ENCODE measurements around the gene UBAC2. TPM values are rescaled to one million over a fixed set of nuclear protein-coding genes. Genes with fewer than 3 reads are reported as not detected.

The UBAC2 gene
- total and polyA plus RNA-seq, 10 donors: 49.3 to 82.1 (median 66.2) TPM

DNA sequence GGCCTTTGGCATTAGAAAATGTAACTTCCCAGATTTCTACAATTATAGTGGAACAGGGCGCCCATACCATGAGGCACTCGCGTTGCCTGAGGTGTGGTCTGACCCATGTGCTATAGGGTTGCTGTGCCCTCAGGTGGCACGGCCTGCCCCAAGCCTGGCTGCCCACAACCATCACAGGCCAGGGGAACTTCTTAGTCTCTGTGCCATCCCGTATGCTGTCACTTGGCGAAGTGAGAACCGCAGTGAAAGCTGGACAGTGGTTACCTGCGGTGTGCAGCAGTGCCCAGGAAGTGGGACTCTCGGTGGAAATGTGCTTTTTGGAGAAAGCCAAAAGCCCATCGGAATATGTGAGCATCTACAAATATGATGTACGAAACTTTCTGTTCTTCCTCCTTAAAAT, 194.8 kb downstream of the UBAC2 start:
- WGBS, 5 donors: 91 to 97% (median 94%) methylated on average over 8 to 11 of the region's 11 CpGs
- H3K4me3 ChIP-seq: no peak overlapping the region
- no peak for DNase-seq

GRCh38 chr13:99396446-99396845, 195.8 kb downstream of the UBAC2 start:
- DNase-seq: no peak
- 89 to 96% (median 92%) methylated on average over 7 of the region's 7 CpGs for WGBS, 5 donors

More for the DNA sequence above, 194.8 kb downstream of the UBAC2 start:
- no peak for TF ChIP-seq POLR2AphosphoS5 (IDR thresholded peaks at IDR 0.05)
- TF ChIP-seq, protein P1, sequence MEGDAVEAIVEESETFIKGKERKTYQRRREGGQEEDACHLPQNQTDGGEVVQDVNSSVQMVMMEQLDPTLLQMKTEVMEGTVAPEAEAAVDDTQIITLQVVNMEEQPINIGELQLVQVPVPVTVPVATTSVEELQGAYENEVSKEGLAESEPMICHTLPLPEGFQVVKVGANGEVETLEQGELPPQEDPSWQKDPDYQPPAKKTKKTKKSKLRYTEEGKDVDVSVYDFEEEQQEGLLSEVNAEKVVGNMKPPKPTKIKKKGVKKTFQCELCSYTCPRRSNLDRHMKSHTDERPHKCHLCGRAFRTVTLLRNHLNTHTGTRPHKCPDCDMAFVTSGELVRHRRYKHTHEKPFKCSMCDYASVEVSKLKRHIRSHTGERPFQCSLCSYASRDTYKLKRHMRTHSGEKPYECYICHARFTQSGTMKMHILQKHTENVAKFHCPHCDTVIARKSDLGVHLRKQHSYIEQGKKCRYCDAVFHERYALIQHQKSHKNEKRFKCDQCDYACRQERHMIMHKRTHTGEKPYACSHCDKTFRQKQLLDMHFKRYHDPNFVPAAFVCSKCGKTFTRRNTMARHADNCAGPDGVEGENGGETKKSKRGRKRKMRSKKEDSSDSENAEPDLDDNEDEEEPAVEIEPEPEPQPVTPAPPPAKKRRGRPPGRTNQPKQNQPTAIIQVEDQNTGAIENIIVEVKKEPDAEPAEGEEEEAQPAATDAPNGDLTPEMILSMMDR (IDR thresholded peaks at IDR 0.05 in 8 of 11, conservative IDR thresholded peaks at IDR 0.05 in 3 of 11): no peak
- TF ChIP-seq POLR2A (IDR thresholded peaks at IDR 0.05): no peak
- H3K36me3 ChIP-seq: no peaks in the 10 kb centered on the region
- H3K27ac ChIP-seq: no peak overlapping the region
- H3K27me3 ChIP-seq (replicated peaks in 1 of 7): no peaks in the 10 kb centered on the region
- peaks cover 0 to 17% (median 6%) of the 10 kb centered on the region in 6 donors for H3K4me1 ChIP-seq
- H3K9me3 ChIP-seq: no peaks in the 10 kb centered on the region
- intact Hi-C loops (cut with DNase I; ENCODE audit: low total_unique reads): no loop called here

DNA sequence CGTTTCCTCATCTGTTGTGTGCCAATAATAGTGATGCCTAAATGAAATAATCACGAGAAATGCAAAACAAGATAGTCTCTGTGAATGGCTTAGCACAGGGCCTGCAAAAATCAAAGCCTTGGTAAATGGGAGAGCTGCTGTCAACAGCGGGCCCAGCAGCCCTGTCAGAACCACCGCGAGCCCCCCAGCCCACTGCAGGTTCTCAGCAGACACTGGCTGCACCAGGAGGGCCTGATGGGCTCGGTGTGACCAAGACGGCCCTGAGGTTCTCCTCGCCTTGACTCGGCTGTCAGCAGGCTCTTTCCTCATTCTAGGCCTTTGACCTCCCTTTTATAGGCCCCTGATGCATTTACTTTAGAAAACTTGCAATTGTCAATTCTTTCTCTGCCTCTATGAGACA, 197.4 kb downstream of the UBAC2 start:
- DNase-seq: no peak
- H3K36me3 ChIP-seq: no peaks in the 10 kb centered on the region
- WGBS, 5 donors: 91 to 95% (median 92%) methylated on average over 9 of the region's 9 CpGs
- no peaks in the 10 kb centered on the region for H3K27me3 ChIP-seq (replicated peaks in 1 of 7)
- TF ChIP-seq POLR2AphosphoS5 (IDR thresholded peaks at IDR 0.05): no peak
- TF ChIP-seq, protein P1 (IDR thresholded peaks at IDR 0.05 in 8 of 11, conservative IDR thresholded peaks at IDR 0.05 in 3 of 11): no peak
- no peak for TF ChIP-seq POLR2A (IDR thresholded peaks at IDR 0.05)
- H3K4me1 ChIP-seq: peaks cover 0 to 6% (median 0%) of the 10 kb centered on the region in 6 donors
- H3K27ac ChIP-seq: no peak overlapping the region
- no peaks in the 10 kb centered on the region for H3K9me3 ChIP-seq
- intact Hi-C loops (cut with DNase I; ENCODE audit: low total_unique reads): no loop called here
- H3K4me3 ChIP-seq: no peak overlapping the region

More at GRCh38 chr13:99396446-99396845, 195.8 kb downstream of the UBAC2 start:
- Histone ChIP-seq H3K9me3 (no peaks in the 10 kb centered on the region), H3K27me3 (replicated peaks in 1 of 7) (no peaks in the 10 kb centered on the region), H3K27ac (no peak overlapping the region), H3K4me1 (peaks cover 0 to 17% (median 6%) of the 10 kb centered on the region in 6 donors), H3K4me3 (no peak overlapping the region), H3K36me3 (no peaks in the 10 kb centered on the region)
- TF ChIP-seq POLR2AphosphoS5 (IDR thresholded peaks at IDR 0.05) (no peak), POLR2A (IDR thresholded peaks at IDR 0.05) (no peak)
- TF ChIP-seq, protein P1 (IDR thresholded peaks at IDR 0.05 in 8 of 11, conservative IDR thresholded peaks at IDR 0.05 in 3 of 11): no peak
- intact Hi-C loops (cut with DNase I; ENCODE audit: low total_unique reads): no loop called here

DNA sequence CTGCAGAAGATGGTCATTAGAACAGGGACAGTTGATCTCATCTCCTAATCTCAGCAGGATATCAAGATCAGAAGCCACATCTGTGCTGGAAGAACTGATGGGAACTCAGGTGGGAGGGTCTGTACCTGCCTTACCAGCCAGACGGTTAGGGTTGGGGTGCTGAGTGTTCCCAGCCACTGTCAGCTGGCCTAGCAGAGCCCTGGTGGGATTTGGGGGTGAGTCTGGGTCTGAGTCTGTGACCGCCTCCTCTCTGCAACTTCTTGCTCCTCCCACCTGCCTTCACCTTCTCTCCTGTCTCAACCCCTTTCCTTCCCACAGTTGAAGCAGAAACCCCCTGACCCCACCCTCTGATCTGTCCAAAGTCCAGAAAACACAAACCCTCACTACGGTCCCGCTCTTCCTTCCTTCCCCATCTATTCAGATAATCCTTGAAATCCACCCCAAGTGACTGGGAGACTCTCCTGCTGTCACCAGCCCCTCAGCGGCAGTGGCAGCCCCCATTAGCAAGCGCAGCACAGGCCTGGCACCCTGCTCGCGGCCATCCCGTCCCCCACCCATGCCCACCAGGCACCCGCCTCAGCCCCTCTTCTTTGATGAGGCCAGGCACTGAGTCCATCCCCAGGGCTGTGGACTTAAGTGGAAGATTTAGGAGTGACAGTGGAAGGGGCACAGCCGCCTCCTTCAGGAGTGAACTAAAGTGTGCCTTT, 198.4 kb downstream of the UBAC2 start:
- no peak overlapping the region for H3K27ac ChIP-seq
- intact Hi-C loops (cut with DNase I; ENCODE audit: low total_unique reads): no loop called here
- WGBS, 5 donors: 93 to 97% (median 95%) methylated on average over 11 of the region's 11 CpGs
- H3K9me3 ChIP-seq: no peaks in the 10 kb centered on the region
- H3K27me3 ChIP-seq (replicated peaks in 1 of 7): no peaks in the 10 kb centered on the region
- no peak for DNase-seq
- no peaks in the 10 kb centered on the region for H3K36me3 ChIP-seq
- TF ChIP-seq POLR2AphosphoS5 (IDR thresholded peaks at IDR 0.05) (no peak), POLR2A (IDR thresholded peaks at IDR 0.05) (no peak)
- TF ChIP-seq, protein P1 (IDR thresholded peaks at IDR 0.05 in 8 of 11, conservative IDR thresholded peaks at IDR 0.05 in 3 of 11): no peak
- H3K4me1 ChIP-seq: no peaks in the 10 kb centered on the region
- H3K4me3 ChIP-seq: no peak overlapping the region

Measured in spleen (tissue), 11 donors.